ENCODE data around the gene BLVRB. TPM values are rescaled to one million over a fixed set of nuclear protein-coding genes. Genes with fewer than 3 reads are reported as not detected.

Gene BLVRB
- total and polyA plus RNA-seq, 9 of the 15 experiments (the other 6 are each of a cell fraction or from before 2014, with no cell fraction given), result 81.1 to 749 (median 331) TPM

GRCh38 chr19:40444000-40444824 lies 21.3 kb downstream of the BLVRB start, which contains the start of gene SERTAD3 (continued):
- TF ChIP-seq, protein P1, sequence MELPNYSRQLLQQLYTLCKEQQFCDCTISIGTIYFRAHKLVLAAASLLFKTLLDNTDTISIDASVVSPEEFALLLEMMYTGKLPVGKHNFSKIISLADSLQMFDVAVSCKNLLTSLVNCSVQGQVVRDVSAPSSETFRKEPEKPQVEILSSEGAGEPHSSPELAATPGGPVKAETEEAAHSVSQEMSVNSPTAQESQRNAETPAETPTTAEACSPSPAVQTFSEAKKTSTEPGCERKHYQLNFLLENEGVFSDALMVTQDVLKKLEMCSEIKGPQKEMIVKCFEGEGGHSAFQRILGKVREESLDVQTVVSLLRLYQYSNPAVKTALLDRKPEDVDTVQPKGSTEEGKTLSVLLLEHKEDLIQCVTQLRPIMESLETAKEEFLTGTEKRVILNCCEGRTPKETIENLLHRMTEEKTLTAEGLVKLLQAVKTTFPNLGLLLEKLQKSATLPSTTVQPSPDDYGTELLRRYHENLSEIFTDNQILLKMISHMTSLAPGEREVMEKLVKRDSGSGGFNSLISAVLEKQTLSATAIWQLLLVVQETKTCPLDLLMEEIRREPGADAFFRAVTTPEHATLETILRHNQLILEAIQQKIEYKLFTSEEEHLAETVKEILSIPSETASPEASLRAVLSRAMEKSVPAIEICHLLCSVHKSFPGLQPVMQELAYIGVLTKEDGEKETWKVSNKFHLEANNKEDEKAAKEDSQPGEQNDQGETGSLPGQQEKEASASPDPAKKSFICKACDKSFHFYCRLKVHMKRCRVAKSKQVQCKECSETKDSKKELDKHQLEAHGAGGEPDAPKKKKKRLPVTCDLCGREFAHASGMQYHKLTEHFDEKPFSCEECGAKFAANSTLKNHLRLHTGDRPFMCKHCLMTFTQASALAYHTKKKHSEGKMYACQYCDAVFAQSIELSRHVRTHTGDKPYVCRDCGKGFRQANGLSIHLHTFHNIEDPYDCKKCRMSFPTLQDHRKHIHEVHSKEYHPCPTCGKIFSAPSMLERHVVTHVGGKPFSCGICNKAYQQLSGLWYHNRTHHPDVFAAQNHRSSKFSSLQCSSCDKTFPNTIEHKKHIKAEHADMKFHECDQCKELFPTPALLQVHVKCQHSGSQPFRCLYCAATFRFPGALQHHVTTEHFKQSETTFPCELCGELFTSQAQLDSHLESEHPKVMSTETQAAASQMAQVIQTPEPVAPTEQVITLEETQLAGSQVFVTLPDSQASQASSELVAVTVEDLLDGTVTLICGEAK (IDR thresholded peaks at IDR 0.05), result 0 out of 2 replicates have a peak, but pooled peaks have one; percentile 2
- TF ChIP-seq, protein P1 (CRISPR knock-in tag; IDR thresholded peaks at IDR 0.05), result no peak
- TF ChIP-seq TRIM24 (IDR thresholded peaks at IDR 0.05) (no peak), PRPF4 (IDR thresholded peaks at IDR 0.05; ENCODE audit: insufficient read depth, low read depth, low read length, poor library complexity, severe bottlenecking) (no peak), HMGN3 (IDR thresholded peaks at IDR 0.05; ENCODE audit: borderline replicate concordance, extremely low read depth, insufficient read length, low read depth, low read length) (peak; percentile 76), TEAD2 (tag; IDR thresholded peaks at IDR 0.05) (no peak), RBM15 (IDR thresholded peaks at IDR 0.05; ENCODE audit: insufficient read depth, low read length) (no peak), ZNF583 (CRISPR knock-in tag; IDR thresholded peaks at IDR 0.05) (no peak), ATF1 (CRISPR knock-in tag; IDR thresholded peaks at IDR 0.05) (peak; percentile 81), ATF1 (tag; IDR thresholded peaks at IDR 0.05) (peak; percentile 95), GABPB1 (CRISPR knock-in tag; IDR thresholded peaks at IDR 0.05) (no peak; the same call in 1 of the 2 replicates), E2F4 (CRISPR knock-in tag; IDR thresholded peaks at IDR 0.05; ENCODE audit: low read depth) (0 out of 2 replicates have a peak, but pooled peaks have one; percentile 15)
- TF ChIP-seq, protein P2, sequence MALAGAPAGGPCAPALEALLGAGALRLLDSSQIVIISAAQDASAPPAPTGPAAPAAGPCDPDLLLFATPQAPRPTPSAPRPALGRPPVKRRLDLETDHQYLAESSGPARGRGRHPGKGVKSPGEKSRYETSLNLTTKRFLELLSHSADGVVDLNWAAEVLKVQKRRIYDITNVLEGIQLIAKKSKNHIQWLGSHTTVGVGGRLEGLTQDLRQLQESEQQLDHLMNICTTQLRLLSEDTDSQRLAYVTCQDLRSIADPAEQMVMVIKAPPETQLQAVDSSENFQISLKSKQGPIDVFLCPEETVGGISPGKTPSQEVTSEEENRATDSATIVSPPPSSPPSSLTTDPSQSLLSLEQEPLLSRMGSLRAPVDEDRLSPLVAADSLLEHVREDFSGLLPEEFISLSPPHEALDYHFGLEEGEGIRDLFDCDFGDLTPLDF (CRISPR knock-in tag; IDR thresholded peaks at IDR 0.05), result peak; percentile 64; the same call in 1 of the 2 replicates

Data from K562 (cell line).